CD4-positive, alpha-beta T cell (primary cell): Measurements from ENCODE around the gene ADAM17. TPM values are rescaled to one million over a fixed set of nuclear protein-coding genes. Genes with fewer than 3 reads are reported as not detected.

Experiments
- ATAC-seq: fragments of 200-7000 bp; cut with Tn5 transposase; one replicate; pipeline ENCODE4 v1.10.0; 2022; ENCODE audit warnings: mild to moderate bottlenecking; ENCODE audit not compliant: poor library complexity
- CTCF ChIA-PET: fragments of 350-600 bp; sonication (Branson Sonifier 250); formaldehyde crosslinking; loops from one replicate; lab custom pipeline; 2021; ENCODE audit warnings: antibody characterized with exemption, inconsistent platforms; lab: Charles Lee
- POLR2A ChIA-PET: fragments of 350-600 bp; sonication (Branson Sonifier 250); formaldehyde crosslinking; loops from one replicate; lab custom pipeline; 2021; ENCODE audit warnings: antibody characterized with exemption, inconsistent platforms; lab: Charles Lee
- DNase-seq, 14 experiments: peaks; one replicate each; pipeline ENCODE4 v3.0.0-alpha.2; 2013 to 2020; ENCODE audit warnings: mixed read lengths in 2 of 14
- H3K27ac ChIP-seq, 2 donors: one replicate each; pipeline versions ENCODE4 v1.5.1 to v1.7.0; 2013; ENCODE audit warnings: low read length in 2 of 2, low read depth in 1 of 2, mild to moderate bottlenecking in 1 of 2
- H3K27me3 ChIP-seq, 2 experiments: 1 replicate in 1 of 2; 2 replicates in 1 of 2; pipeline versions ENCODE4 v1.6.1 to v1.7.0; 2013; ENCODE audit warnings: low read length in 2 of 2, control low read depth in 1 of 2, mild to moderate bottlenecking in 1 of 2, moderate library complexity in 1 of 2; ENCODE audit not compliant: insufficient read depth in 2 of 2, control insufficient read depth in 1 of 2
- H3K36me3 ChIP-seq: one replicate; pipeline ENCODE4 v1.6.1; 2013; ENCODE audit warnings: low read length, control low read depth; ENCODE audit not compliant: insufficient read depth
- H3K4me1 ChIP-seq: one replicate; pipeline ENCODE4 v1.6.1; 2013; ENCODE audit warnings: low read length, control low read depth; ENCODE audit not compliant: insufficient read depth
- H3K4me3 ChIP-seq: one replicate; pipeline ENCODE4 v1.5.1; 2013; ENCODE audit warnings: mild to moderate bottlenecking, low read length, moderate library complexity
- H3K9me3 ChIP-seq, 2 experiments: 1 replicate in 1 of 2; 2 replicates in 1 of 2; pipeline versions ENCODE4 v1.6.1 to v1.7.0; 2013; ENCODE audit warnings: low read length in 2 of 2, mild to moderate bottlenecking in 2 of 2, control low read depth in 1 of 2, moderate library complexity in 1 of 2; ENCODE audit not compliant: control insufficient read depth in 1 of 2, insufficient read depth in 1 of 2
- H3K27ac Mint-ChIP-seq: one replicate; pipeline ENCODE4 v1.8.0; 2020; ENCODE audit warnings: mixed read lengths
- H3K27me3 Mint-ChIP-seq: one replicate; pipeline ENCODE4 v1.8.0; 2021; ENCODE audit warnings: mixed read lengths
- H3K36me3 Mint-ChIP-seq: one replicate; pipeline ENCODE4 v1.8.0; 2021; ENCODE audit warnings: low read depth, mixed read lengths
- H3K4me1 Mint-ChIP-seq: one replicate; pipeline ENCODE4 v1.8.0; 2021; ENCODE audit warnings: low read depth, mixed read lengths
- H3K4me3 Mint-ChIP-seq: one replicate; pipeline ENCODE4 v1.8.0; 2020; ENCODE audit warnings: mild to moderate bottlenecking, mixed read lengths
- H3K9me3 Mint-ChIP-seq: one replicate; pipeline ENCODE4 v1.8.0; 2020; ENCODE audit warnings: mixed read lengths
- CTCF ChIP-seq: fragments of 200-600 bp; IDR thresholded peaks from one replicate; pipeline ENCODE4 v1.8.0; 2022; ENCODE audit warnings: antibody characterized with exemption, mild to moderate bottlenecking
- intact Hi-C, 2 experiments: fragments of 100-400 bp; cut with DNase I in 1 of 2; cut with micrococcal nuclease in 1 of 2; formaldehyde crosslinking; loops; one replicate each; pipeline versions ENCODE4 v1.15.1 to v1.9.0; 2023 to 2025; cut with DNase I, micrococcal nuclease
- total RNA-seq, 174 experiments: library from RNA in 2 of 174; stranded (reverse) in 2 of 174; gene quantifications; one replicate each; pipeline ENCODE4 v1.2.3 and lab custom pipeline; 2021 to 2026

The ADAM17 gene
- total RNA-seq, 2 experiments from 2014 or later, result 21.4 to 21.6 TPM

- no peak for TF ChIP-seq CTCF
- CTCF ChIA-PET, result interaction anchor here (1.2 kb wide), 1 partner anchor 10 kb away, joined by 4 read pairs; no protein-coding TSS in a partner anchor
- Mint-ChIP-seq H3K27ac (no peak overlapping the region), H3K9me3 (no peaks in the 10 kb centered on the region), H3K4me1 (peaks cover 9% of the 10 kb centered on the region), H3K36me3 (peaks cover 68% of the 10 kb centered on the region), H3K4me3 (no peak overlapping the region), H3K27me3 (no peaks in the 10 kb centered on the region)
- intact Hi-C loops, result no loop called here
- Histone ChIP-seq H3K27me3 (no peaks in the 10 kb centered on the region), H3K9me3 (no peaks in the 10 kb centered on the region), H3K36me3 (peaks cover 49% of the 10 kb centered on the region), H3K4me3 (no peak overlapping the region), H3K4me1 (no peaks in the 10 kb centered on the region), H3K27ac (no peak overlapping the region)
- POLR2A ChIA-PET, result no interaction called here
- ATAC-seq, result no peak
- DNase-seq, result no peak
Observed at GRCh38 chr2:9445089-9445488, 110.5 kb downstream of the ADAM17 start.

GRCh38 chr2:9443526-9443925 is 112.1 kb downstream of the ADAM17 start:
- Mint-ChIP-seq H3K27me3 (no peaks in the 10 kb centered on the region), H3K9me3 (no peaks in the 10 kb centered on the region), H3K4me3 (no peak overlapping the region), H3K36me3 (peaks cover 70% of the 10 kb centered on the region), H3K27ac (no peak overlapping the region), H3K4me1 (peaks cover 9% of the 10 kb centered on the region)
- Histone ChIP-seq H3K27ac (no peak overlapping the region), H3K27me3 (no peaks in the 10 kb centered on the region), H3K9me3 (no peaks in the 10 kb centered on the region), H3K4me3 (no peak overlapping the region), H3K36me3 (peaks cover 49% of the 10 kb centered on the region), H3K4me1 (no peaks in the 10 kb centered on the region)
- ChIA-PET CTCF (no interaction called here), POLR2A (no interaction called here)
- intact Hi-C loops, result no loop called here
- DNase-seq (no peak), ATAC-seq (no peak)
- no peak for TF ChIP-seq CTCF

GRCh38 chr2:9441556-9441955 is 114.1 kb downstream of the ADAM17 start:
- no peaks in the 10 kb centered on the region for H3K27me3 ChIP-seq
- no peak for DNase-seq
- no peaks in the 10 kb centered on the region for H3K4me1 ChIP-seq

More at GRCh38 chr2:9441556-9441955, 114.1 kb downstream of the ADAM17 start:
- Mint-ChIP-seq H3K27me3 (no peaks in the 10 kb centered on the region), H3K4me1 (peaks cover 9% of the 10 kb centered on the region), H3K36me3 (peaks cover 77% of the 10 kb centered on the region), H3K27ac (no peak overlapping the region), H3K9me3 (no peaks in the 10 kb centered on the region), H3K4me3 (no peak overlapping the region)
- CTCF ChIA-PET, result no interaction called here
- intact Hi-C loops, result no loop called here
- H3K4me3 ChIP-seq, result no peak overlapping the region
- no peak overlapping the region for H3K27ac ChIP-seq
- POLR2A ChIA-PET, result no interaction called here
- H3K36me3 ChIP-seq, result peaks cover 43% of the 10 kb centered on the region
- no peaks in the 10 kb centered on the region for H3K9me3 ChIP-seq
- ATAC-seq, result no peak
- no peak for TF ChIP-seq CTCF
